GM10266 (cell line): ENCODE measurements around the gene SPAG7.
A peak's percentile ranks its signal among the peaks of the same experiment; 100 is the strongest.

Experiments
- DNase-seq: peaks from one replicate; pipeline ENCODE4 v3.0.0; 2012; ENCODE audit errors: extremely low spot score
- CTCF ChIP-seq: IDR thresholded peaks from 2 replicates; pipeline ENCODE4 v1.5.1; 2012; ENCODE audit warnings: mild to moderate bottlenecking, low read depth; ENCODE audit not compliant: control insufficient read depth, insufficient read depth; ENCODE audit errors: missing control alignments

The SPAG7 gene

GRCh38 chr17:4999430-5000093 lies 31.9 kb upstream of the SPAG7 start:
- no peak for DNase-seq
- TF ChIP-seq CTCF: no peak

- no peak for TF ChIP-seq CTCF
- DNase-seq: peak; percentile 72
Observed at GRCh38 chr17:4998732-4999429, 31.3 kb upstream of the SPAG7 start.

DNA sequence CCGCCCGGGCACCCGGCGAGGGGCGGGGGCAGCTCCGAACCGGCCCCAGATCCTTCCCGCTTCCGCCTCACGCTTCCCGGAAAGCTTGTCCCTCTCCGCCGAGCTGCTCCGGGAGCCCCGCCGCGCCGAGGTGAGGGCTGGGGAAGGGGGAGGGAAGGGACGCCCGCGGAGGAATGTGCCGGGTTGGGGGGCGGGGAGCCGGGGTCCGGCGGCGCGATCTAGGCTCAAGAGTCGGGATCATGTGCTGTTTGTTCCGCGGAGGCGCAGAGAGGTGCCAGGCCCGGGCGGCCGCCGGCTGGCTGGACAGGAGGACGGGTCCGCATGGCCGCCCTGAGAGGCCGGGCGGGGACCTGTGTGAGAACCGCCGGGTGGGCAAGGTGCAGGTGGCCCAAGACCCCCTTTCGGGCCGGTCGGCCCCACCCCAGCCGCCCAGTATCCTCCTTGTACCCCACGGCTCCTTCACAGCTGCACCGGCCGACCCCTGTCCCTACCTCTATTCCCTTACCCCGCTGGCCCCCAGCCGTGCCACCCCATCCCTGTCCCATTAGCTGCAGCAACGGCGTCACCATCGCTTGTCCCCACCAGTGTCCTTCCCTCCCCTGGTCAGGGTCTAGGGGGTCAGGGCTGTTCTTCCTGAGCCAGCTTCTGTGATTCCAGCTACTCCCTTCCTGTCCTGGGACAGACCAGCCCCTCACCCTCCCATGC lies 30.6 kb upstream of the SPAG7 start:
- no peak for DNase-seq
- no peak for TF ChIP-seq CTCF

GRCh38 chr17:4997302-4998026 lies 29.8 kb upstream of the SPAG7 start, which contains the start of the genes INCA1 and KIF1C:
INCA1 (minus strand) TSS chr17:4997522; CDS start chr17:4994437, 3,085 bp downstream.
KIF1C (plus strand) TSS chr17:4997950; CDS start chr17:5000247, 2,297 bp downstream.
- peak; percentile 100 for DNase-seq
- TF ChIP-seq CTCF: no peak

DNA sequence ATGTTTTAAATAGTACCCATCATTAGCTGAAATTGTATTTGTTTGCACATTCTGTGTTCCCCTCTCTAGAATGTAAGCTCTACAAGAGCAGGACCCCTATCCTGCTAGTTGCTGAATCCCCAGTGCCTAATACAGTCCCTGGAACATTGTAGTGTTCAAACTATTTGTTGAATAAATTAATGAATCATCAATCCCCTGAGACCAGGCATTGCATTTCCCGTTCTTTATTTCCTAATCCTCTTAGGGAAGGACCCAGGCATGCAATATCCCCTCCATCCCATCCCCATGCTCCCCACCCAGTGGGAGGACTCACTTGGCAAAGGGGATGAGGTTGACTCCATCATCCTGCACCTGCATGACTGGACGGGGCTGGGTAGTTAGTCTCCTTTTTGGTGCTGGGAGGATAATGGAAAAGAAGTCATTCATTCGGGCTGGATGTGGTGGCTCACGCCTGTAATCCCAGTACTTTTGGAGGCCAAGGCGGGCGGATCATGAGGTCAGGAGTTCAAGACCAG lies 26.5 kb upstream of the SPAG7 start:
- DNase-seq: no peak
- TF ChIP-seq CTCF: no peak

DNA sequence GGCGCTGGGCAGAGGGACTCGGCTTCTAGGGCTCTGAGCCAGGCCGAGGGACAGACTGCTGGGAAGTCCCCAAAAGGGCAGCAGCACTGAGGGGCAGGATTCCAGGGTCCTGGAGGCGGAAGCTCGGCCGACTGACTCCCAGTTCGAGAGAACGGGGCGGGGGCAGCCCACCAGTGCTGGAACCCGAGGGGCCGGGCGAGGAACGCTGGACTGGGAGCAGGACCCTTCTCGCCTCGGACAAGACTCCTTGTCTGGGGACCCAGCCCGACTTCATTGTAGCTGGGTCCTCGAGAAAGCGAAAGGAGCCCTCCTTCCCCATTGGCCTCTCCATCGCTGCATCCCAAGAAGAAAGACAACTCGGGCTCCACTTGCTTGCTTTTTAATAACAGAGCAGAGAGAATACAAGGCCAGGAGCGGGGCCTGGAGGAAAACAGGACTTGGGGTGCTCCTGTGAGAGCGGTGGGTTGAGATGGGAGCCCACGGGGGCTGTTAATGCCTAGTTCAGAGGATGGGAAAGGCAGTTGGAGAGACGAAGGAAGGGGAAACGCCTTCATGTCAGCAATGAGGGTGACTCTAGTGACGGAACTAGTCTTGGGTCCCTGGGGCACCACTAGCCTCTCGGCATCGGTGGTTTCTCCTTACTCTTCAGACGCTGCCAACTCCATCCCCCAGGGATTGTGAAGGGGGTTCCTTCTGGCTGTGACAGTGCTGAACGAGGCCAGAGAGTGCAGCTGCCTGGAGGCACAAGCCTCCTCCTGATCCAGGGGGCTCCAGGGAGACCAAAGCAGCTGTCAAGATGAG lies 20.4 kb upstream of the SPAG7 start:
- no peak for DNase-seq
- TF ChIP-seq CTCF: no peak
